Right atrium auricular region (tissue), 2 donors: ENCODE measurements around the gene FAF2. TPM values are rescaled to one million over a fixed set of nuclear protein-coding genes. Genes with fewer than 3 reads are reported as not detected.

Source experiments
- DNase-seq: peaks from one replicate; pipeline ENCODE4 v3.0.0-alpha.2; 2019; ENCODE audit warnings: low spot score
- H3K27ac ChIP-seq, 2 donors: fragments of 200-600 bp; sonication (generic); 1 replicate in 1 of 2; 2 replicates in 1 of 2; pipeline ENCODE4 v1.5.1; 2016 to 2019
- H3K27me3 ChIP-seq, 2 donors: fragments of 200-600 bp; sonication (generic); one replicate each; pipeline versions ENCODE4 v1.5.1 to v1.6.0; 2017 to 2019
- H3K36me3 ChIP-seq: fragments of 200-600 bp; sonication (generic); one replicate; pipeline ENCODE4 v1.5.1; 2016
- H3K4me1 ChIP-seq, 2 donors: fragments of 200-600 bp; sonication (generic); one replicate each; pipeline versions ENCODE4 v1.5.1 to v1.6.0; 2017 to 2019
- H3K4me3 ChIP-seq, 2 donors: fragments of 200-600 bp; sonication (generic); 1 replicate in 1 of 2; 2 replicates in 1 of 2; pipeline ENCODE4 v1.5.1; 2017 to 2019; ENCODE audit warnings: mild to moderate bottlenecking in 1 of 2, moderate library complexity in 1 of 2
- H3K9me3 ChIP-seq, 2 donors: fragments of 200-600 bp; sonication (generic); one replicate each; pipeline ENCODE4 v1.5.1; 2019
- CTCF ChIP-seq, 2 donors: fragments of 200-600 bp; sonication (generic); IDR thresholded peaks; one replicate each; pipeline ENCODE4 v1.5.1; 2019; ENCODE audit warnings: antibody characterized with exemption in 2 of 2
- total RNA-seq, 2 donors: library from RNA; depleted of rRNA; stranded (reverse); fragments of >200 nt; gene quantifications; one replicate each; pipeline ENCODE4 v1.1.0, GENCODE V29; 2016

FAF2 gene
- total RNA-seq, 2 donors from 2014 or later, result 14.4 to 19.5 TPM

GRCh38 chr5:176535101-176535663, 87.0 kb downstream of the FAF2 start:
- DNase-seq, result no peak
- no peak for TF ChIP-seq CTCF (IDR thresholded peaks at IDR 0.05)
- H3K27ac ChIP-seq, result peak overlapping the region; percentile 98 to 99
- H3K36me3 ChIP-seq, result peaks cover 20% of the 10 kb centered on the region
- H3K4me1 ChIP-seq, result peaks cover 0 to 70% of the 10 kb centered on the region in 2 donors
- no peaks in the 10 kb centered on the region for H3K27me3 ChIP-seq
- peak overlapping the region; percentile 79 to 98 for H3K4me3 ChIP-seq
- no peaks in the 10 kb centered on the region for H3K9me3 ChIP-seq

- TF ChIP-seq CTCF (IDR thresholded peaks at IDR 0.05), result no peak
- Histone ChIP-seq H3K9me3 (no peaks in the 10 kb centered on the region), H3K27ac (peak overlapping the region; percentile 98 to 99), H3K4me3 (peak overlapping the region; percentile 79 to 98), H3K36me3 (peaks cover 15% of the 10 kb centered on the region), H3K27me3 (no peaks in the 10 kb centered on the region), H3K4me1 (peaks cover 0 to 66% of the 10 kb centered on the region in 2 donors)
- no peak for DNase-seq
These were observed 87.5 kb downstream of the FAF2 start for GRCh38 chr5:176535664-176536131.

GRCh38 chr5:176536132-176536901, 88.1 kb downstream of the FAF2 start:
- Histone ChIP-seq H3K4me3 (peak overlapping the region; percentile 79 to 98), H3K4me1 (peaks cover 0 to 64% of the 10 kb centered on the region in 2 donors), H3K9me3 (no peaks in the 10 kb centered on the region), H3K36me3 (peaks cover 9% of the 10 kb centered on the region), H3K27ac (peak overlapping the region; percentile 98 to 99), H3K27me3 (no peaks in the 10 kb centered on the region)
- DNase-seq, result peak; percentile 85
- TF ChIP-seq CTCF (IDR thresholded peaks at IDR 0.05), result no peak

GRCh38 chr5:176536902-176537553, 88.8 kb downstream of the FAF2 start, which contains the start of gene RNF44:
TSS of gene RNF44 (minus strand) at chr5:176537402. CDS start at chr5:176532472, 4,930 bp downstream.
- peak within 1 kb of the TSS; percentile 79 to 98 for H3K4me3 ChIP-seq
- TF ChIP-seq CTCF (IDR thresholded peaks at IDR 0.05), result no peak
- peaks cover 2% of the 10 kb centered on the region for H3K36me3 ChIP-seq
- no peaks in the 10 kb centered on the region for H3K27me3 ChIP-seq
- H3K4me1 ChIP-seq, result peaks cover 0 to 64% of the 10 kb centered on the region in 2 donors
- DNase-seq, result peak; percentile 99
- no peaks in the 10 kb centered on the region for H3K9me3 ChIP-seq
- peak within 1 kb of the TSS; percentile 98 to 99 for H3K27ac ChIP-seq

GRCh38 chr5:176537554-176538229, 89.5 kb downstream of the FAF2 start:
- H3K9me3 ChIP-seq, result no peaks in the 10 kb centered on the region
- H3K27ac ChIP-seq, result peak overlapping the region; percentile 98 to 99
- peak overlapping the region; percentile 79 to 98 for H3K4me3 ChIP-seq
- peak; percentile 100 for DNase-seq
- H3K4me1 ChIP-seq, result peaks cover 0 to 66% of the 10 kb centered on the region in 2 donors
- H3K27me3 ChIP-seq, result no peaks in the 10 kb centered on the region
- no peaks in the 10 kb centered on the region for H3K36me3 ChIP-seq
- TF ChIP-seq CTCF (IDR thresholded peaks at IDR 0.05), result no peak
